ENCODE data around the gene IKZF3.
"Not testable (repeated sequence)": the region's sequence is repeated elsewhere in the genome, so short reads cannot be mapped to it uniquely, and the experiment has no call there.

IKZF3 gene

DNA sequence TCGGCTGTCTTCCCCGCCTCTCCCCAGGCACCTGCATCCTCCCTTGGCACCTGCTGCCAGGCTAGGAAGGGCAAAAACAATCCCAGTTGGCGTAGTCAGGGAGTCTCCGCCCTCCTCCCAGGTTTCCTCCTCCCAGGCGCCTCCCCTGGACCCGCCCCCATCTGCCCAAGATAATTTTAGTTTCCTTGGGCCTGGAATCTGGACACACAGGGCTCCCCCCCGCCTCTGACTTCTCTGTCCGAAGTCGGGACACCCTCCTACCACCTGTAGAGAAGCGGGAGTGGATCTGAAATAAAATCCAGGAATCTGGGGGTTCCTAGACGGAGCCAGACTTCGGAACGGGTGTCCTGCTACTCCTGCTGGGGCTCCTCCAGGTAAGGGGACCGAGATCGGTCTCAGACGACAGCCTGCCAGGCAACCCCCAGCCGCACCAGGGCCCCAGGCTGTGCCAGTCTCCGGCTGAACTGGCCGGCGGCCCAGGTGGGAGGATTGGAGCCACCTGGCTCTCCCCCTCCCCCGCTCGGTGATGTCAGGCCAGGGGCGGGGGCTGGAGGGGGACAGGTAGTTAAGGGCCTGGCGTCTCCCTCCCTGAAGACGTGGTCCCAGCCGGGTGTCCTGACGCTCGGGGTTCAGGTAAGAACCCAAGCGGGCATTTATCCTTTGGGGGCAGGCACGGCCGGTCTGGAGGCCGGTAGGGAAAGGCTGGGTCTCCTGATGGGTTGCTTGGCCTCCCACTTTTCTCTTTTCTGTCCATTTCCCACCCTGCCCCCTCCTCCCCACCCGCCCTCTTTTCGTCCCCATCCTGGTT, 126.1 kb downstream of the IKZF3 start, which contains the start of gene GRB7:
TSS of gene GRB7 (plus strand) at position 179 of the 808 bp plus-strand sequence. CDS start 4,364 bp downstream, outside the sequence.
- no peak for DNase-seq

DNA sequence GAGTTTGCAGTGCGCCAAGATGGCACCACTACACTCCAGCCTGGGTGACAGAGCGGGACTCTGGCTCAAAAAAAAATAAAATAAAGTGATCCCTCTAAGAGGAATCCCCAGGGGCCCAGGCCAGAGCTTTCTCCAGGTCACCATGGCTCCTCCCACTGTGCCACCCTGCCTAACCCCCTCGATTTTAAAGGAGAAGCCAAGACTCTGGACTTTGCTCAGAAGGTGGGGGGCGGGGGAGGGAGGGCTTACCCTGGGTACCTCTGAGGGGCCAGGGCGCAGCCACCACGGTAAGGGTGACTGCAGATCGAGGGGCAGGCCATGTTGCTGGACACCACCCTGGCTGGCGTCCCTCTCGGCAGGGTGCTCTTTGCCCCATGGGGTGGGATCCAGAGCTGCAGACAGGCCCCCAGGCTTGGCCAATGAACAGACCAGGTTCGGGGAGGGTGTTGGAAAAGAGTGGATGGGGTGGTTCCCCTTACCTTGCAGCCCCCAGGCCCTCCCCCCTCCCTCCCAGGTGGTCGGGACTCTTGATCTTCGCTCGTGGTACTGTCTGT, 126.8 kb downstream of the IKZF3 start:
- DNase-seq = no peak

DNA sequence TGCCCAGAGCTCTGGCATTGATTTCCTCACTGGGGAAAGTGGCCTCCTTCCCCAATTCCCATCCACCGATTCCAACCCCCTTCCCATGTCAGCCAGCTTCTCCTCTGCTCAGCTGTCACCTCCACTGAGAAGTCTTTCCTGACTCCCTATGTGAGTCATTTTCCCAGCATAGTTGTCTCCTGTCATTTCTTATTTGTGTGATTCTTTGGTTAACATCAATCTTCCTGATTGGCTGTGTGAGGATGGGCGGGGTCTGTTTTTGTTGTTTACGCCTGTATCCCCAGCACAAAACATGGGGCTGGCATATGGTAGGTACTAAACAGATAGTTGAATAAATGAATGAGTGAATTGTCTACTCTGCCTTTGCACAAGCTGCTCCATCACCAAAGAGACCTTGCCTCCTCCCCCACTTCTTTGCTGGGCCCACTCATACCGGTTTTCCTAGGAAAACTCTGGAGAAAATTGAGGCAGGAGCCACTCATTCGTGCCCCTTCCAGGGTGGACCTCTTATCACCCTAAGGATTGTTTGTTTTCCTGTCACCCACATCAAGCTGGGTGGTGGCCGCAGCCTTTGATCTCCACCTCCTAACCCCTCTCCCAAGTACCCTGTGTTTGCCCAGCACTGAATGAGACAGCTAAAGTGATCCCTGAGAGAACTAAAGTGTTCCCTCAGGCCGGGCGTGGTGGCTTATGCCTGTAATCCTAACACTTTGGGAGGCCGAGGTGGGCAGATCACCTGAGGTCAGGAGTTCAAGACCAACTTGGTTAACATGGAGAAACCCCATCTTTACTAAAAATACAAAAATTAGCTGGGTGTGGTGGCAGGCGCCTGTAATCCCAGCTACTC, 127.6 kb downstream of the IKZF3 start:
- DNase-seq = no peak

- no peak for DNase-seq
Measured at GRCh38 chr17:39735882-39736281, 128.2 kb downstream of the IKZF3 start.

- no peak for DNase-seq
Measured at GRCh38 chr17:39732586-39732985, 131.5 kb downstream of the IKZF3 start.

- DNase-seq = peak; percentile 97
Measured at GRCh38 chr17:39730095-39730921, 133.8 kb downstream of the IKZF3 start, which contains the start of gene MIEN1. Gene MIEN1, minus strand, starts transcription at chr17:39730532. Its CDS starts 37 bp downstream, at chr17:39730495.

DNA sequence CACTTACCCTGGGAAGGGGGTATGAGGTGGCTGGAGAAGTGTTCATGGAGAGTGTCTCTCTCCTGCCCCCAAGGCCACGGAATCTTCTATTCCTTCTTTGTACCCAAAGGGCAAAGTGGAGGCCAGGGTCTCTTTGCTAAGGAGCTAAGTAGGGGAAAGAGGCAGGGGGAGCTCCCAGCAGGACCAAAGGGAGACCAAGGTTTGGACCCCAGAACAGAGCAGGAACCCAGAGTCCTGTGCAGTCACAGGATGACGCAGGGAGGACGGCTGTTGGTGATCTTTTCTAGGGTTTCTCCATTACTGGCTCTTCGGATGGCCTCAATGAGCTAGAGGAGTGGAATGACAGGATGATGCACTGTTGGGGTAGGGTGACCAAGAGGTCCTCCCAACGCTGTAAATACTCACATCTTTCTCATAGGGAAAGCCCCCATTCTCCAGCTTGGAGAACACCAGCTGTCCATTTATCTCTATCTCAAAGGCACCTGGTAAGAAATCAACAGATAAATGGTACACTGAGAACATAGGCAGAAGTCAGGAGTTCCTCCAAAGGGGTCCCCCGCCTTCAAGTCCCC, 134.7 kb downstream of the IKZF3 start:
- no peak for DNase-seq

DNA sequence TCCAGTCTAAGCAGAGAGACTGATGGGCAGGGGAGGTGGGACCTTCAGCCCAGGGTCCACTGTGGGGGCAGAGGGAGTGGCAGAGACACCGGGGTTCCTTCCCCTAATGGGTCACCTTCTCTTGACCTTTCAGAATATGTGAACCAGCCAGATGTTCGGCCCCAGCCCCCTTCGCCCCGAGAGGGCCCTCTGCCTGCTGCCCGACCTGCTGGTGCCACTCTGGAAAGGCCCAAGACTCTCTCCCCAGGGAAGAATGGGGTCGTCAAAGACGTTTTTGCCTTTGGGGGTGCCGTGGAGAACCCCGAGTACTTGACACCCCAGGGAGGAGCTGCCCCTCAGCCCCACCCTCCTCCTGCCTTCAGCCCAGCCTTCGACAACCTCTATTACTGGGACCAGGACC, 136.6 kb downstream of the IKZF3 start:
- no peak for DNase-seq

- no peak for DNase-seq
Measured at GRCh38 chr17:39726617-39727016, 137.5 kb downstream of the IKZF3 start.

DNA sequence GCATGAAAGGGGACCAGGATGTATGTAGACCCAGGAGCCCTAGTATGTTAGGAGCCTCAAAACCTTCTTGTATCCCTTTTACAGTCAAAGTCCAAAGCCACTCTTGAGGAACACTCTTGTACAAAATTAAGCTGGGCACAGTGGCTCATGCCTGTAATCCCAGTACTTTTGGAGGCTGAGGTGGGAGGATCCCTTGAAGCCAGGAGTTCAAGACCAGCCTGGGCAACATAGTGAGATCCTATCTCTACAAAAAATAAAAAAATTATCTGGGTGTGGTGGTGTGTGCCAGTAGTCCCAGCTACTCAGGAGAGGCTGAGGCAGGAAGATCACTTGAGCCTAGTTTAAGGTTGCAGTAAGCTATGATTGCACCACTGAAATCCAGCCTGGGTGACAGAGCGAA, 138.2 kb downstream of the IKZF3 start:
- DNase-seq = not testable (repeated sequence)

- DNase-seq = no peak
Measured at GRCh38 chr17:39724731-39725130, 139.4 kb downstream of the IKZF3 start.

DNA sequence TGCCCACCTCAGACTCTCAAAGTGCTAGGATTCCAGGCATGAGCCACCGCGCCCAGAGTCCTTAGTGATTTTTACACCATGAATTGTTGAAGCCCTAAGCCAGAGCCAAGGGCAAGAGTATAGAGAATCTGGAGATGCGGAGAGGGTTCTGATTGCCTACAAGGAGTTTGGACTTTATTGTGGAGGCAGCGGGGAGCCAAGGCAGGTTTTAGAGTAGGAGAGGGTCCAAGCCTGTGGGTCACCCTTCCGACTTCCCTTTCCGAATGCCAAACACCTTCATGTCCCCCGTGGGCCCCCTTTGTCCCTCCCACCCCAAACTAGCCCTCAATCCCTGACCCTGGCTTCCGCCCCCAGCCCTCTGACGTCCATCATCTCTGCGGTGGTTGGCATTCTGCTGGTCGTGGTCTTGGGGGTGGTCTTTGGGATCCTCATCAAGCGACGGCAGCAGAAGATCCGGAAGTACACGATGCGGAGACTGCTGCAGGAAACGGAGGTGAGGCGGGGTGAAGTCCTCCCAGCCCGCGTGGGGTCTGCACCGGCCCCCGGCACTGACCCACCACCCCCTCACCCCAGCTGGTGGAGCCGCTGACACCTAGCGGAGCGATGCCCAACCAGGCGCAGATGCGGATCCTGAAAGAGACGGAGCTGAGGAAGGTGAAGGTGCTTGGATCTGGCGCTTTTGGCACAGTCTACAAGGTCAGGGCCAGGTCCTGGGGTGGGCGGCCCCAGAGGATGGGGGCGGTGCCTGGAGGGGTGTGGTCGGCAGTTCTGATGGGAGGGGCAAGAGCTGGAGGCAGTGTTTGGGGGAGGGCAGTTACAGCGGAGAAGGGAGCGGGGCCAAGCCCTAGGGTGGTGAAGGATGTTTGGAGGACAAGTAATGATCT, 140.9 kb downstream of the IKZF3 start:
- DNase-seq = no peak

DNA sequence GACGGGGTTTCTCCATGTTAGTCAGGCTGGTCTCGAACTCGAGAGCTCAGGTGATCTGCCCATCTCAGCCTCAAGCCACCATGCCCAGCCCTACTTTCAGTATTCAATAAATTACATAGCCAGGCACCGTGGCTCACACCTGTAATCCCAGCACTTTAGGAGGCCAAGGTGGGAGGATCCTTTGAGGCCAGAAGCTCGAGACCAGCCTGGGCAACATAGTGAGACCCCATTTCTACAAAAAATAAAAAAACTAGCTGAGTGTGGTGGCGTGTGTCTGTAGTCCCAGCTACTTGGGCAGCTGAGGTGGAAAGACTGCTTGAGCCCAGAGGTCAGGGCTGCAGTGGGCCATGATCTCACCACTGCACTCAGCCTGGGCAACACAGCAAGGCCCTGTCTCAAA, 142.0 kb downstream of the IKZF3 start:
- no peak for DNase-seq

DNA sequence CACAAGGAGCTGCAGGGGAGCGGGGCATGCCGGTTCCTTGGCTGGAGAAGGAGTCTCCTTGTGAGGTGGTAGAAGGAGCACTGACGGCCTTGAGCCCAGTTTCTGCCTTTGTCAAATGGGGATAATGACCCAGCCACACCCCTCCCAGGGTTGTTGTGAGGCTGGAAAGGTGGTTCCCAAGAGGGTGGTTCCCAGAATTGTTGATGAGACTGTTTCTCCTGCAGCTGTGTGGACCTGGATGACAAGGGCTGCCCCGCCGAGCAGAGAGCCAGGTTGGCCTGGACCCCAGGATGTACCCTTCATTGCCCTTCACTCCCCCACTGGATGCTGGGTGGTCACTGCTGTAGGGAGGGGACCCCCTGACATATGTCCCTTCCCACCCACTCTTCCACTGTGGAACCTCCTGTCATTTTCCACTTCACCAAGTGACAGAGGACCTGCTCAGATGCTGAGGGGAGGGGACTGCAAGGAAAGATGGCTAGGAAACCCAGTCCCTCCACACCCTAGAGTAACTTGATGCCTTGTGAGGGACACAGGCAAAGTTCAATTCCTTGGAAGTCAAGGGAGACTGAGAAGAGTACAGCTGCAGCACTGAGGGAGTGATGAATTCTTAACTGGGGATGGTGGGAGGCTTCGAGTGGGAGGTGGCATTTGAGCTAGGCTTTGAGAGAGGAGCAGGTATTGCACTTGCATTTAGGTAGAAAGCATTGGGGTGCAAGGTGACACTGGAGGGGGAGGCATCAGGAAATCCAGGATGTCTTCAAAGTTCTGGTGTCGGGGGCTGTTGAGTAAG, 144.4 kb downstream of the IKZF3 start:
- DNase-seq = no peak

- no peak for DNase-seq
Measured at GRCh38 chr17:39717660-39718059, 146.5 kb downstream of the IKZF3 start.

DNA sequence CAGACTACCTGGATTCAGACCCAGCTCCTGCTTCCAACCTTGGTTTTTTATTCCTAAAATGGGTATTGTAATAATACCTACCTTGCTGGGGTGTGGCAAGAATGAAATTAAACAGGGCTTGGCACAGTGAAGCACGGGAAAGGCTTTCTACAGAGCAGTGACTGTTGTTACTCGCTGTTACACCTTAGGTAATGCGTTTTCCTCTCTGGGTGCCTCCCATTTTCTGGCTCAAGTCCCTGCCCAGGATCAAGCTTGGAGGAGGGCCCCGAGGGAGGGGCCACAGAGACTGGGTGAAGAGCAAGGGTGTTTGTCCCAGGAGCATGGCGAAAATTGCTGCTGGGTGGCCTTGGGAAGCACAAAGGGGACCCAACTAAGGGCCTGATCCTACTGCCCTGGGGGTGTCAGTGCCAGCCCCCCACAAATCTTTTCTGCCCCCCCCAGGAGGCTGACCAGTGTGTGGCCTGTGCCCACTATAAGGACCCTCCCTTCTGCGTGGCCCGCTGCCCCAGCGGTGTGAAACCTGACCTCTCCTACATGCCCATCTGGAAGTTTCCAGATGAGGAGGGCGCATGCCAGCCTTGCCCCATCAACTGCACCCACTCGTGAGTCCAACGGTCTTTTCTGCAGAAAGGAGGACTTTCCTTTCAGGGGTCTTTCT, 147.1 kb downstream of the IKZF3 start:
- no peak for DNase-seq

- no peak for DNase-seq
Measured at GRCh38 chr17:39716073-39716818, 147.9 kb downstream of the IKZF3 start.

DNA sequence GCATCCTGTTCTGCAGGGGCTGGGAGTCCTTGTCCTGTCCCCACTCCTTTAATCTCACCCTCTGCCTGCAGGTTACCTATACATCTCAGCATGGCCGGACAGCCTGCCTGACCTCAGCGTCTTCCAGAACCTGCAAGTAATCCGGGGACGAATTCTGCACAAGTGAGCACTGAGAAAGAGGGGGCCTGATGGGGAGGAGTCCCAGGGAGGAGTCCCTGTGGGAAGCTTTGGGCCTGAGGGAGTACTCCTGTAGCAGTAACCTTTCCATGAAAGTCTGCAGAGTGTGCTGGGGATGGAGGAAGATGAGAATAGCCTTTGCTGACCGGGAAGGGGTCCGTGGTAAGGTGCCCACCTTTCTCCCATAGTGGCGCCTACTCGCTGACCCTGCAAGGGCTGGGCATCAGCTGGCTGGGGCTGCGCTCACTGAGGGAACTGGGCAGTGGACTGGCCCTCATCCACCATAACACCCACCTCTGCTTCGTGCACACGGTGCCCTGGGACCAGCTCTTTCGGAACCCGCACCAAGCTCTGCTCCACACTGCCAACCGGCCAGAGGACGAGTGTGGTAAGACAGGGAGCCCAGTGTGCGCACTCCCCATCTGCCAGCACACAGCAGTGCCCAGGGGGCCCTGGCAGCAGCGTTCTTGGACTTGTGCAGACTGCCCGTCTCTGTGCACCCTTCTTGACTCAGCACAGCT, 148.6 kb downstream of the IKZF3 start:
- DNase-seq = no peak

Measured in T-helper 9 cell (primary cell).